ENCODE data around the gene PDE8B.

Gene PDE8B

GRCh38 chr5:77409870-77410621 lies 199.6 kb downstream of the PDE8B start:
- DNase-seq = peak in 1 of 2 experiments; percentile 4

- no peak for DNase-seq
Measured at GRCh38 chr5:77413049-77413448, 202.6 kb downstream of the PDE8B start.

- DNase-seq = no peak
Measured at GRCh38 chr5:77418162-77418561, 207.7 kb downstream of the PDE8B start.

DNA sequence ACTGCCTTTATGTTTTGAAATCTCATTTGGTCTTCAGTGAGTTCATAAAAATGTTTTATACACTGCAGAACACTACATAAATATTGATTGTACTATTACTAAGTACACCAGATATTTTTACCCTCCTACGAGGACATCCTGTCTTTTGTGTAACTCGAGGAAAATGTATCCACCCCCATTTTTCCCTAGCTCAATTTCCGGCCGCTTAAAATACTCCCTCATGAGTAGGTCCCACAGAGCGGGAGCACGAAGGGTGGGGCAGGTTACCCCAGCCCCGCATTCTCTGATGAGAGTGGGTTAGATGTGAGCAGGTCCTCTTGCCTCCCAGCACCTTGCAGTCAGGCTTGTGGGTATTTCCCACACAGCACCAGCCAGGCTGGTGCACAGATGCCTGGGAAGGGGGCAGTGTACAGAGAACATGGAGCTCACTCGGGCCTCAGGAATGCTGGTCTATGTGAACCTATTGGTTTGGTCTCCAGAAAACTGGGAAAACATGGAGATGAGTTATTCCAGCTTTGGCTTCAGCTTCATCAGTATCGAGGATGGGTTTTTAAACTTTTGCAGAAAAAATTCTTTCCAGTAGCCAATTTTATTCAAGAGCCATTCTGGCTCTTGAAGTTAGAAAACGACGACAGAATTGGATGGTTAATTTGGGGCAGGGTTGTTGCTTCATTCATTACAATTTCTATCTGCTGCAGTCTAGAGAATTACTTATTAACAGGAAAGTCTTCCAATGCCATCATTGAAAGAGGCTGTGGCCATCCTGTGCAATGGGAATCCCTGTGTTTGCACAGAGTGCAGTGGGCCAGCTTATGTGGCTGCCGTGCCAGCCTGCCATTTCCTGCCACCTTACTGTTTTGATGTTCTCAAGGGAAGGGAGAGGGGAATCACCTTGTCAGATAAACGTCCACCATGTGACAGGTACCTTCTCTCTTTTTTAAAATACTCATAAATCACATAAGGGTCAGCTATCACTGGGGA lies 208.4 kb downstream of the PDE8B start:
- DNase-seq = no peak

DNA sequence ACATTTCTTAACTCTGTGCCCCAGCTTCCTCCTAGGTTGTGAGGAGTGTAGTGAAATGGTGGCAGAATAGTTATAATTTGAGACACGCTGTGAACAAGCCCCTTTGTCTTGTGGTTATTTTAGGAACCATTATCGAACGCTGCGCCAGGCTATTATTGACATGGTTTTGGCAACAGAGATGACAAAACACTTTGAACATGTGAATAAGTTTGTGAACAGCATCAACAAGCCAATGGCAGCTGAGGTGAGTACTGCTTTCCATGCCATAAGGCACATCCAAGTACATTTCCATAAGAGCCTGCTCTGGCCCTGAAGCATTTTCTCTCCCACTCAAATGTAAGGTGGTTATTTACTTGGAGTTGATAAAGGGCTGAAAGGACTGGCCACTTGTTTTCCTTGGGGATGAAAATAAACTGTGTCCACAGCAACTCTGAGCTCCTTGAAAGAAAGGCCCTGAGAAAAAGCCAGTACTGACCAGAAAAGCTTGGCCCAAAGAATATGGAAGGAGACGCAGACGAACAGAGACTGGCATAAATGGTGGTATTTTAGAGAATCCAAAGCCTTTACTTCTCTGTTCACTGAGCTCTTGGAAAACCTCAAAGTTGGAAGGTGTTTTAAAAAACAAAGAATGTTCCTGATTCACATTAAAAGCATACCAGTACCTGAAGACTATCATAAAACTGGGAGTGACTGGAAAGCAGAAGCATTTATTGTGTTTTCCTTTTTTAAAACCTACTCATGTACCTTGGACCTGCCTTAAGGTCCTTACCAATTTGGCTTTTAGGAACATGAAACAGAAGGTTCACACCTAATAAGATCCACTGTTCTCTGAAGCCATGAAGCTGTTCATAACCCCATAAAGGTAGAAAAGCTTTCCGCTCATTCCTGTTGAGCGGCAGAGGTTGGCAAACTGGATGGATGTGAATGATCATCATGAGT lies 209.4 kb downstream of the PDE8B start:
- DNase-seq = no peak

- no peak for DNase-seq
Measured at GRCh38 chr5:77420940-77421339, 210.5 kb downstream of the PDE8B start.

- no peak for DNase-seq
Measured at GRCh38 chr5:77423022-77423750, 212.7 kb downstream of the PDE8B start.

GRCh38 chr5:77424921-77425320 lies 214.4 kb downstream of the PDE8B start:
- DNase-seq = no peak

GRCh38 chr5:77425420-77425819 lies 214.9 kb downstream of the PDE8B start:
- no peak for DNase-seq

- no peak for DNase-seq
Measured at GRCh38 chr5:77425998-77426659, 215.6 kb downstream of the PDE8B start.

GRCh38 chr5:77426670-77427069 lies 216.2 kb downstream of the PDE8B start:
- DNase-seq = no peak

- DNase-seq = no peak
Measured at GRCh38 chr5:77427998-77428397, 217.5 kb downstream of the PDE8B start.

GRCh38 chr5:77428526-77428925 lies 218.0 kb downstream of the PDE8B start:
- no peak for DNase-seq

DNA sequence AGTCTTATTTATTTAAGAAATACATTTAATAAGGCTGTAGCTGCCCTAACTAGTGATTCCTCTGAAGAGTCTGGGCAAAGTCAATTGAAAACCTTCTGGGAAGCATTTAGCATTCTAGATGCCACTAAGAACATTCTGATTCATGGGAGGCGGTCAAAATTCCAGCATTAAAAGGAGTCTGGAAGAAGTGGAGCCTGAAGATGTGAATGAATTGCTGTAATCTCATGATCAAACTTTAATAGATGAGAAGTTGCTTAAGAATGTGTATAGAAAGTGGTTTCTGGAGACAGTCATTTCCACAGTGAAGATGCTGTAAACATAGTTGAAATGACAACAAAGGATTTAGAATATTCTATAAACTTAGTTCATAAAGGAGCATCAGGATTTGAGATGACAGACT lies 220.2 kb downstream of the PDE8B start:
- DNase-seq = no peak

DNA sequence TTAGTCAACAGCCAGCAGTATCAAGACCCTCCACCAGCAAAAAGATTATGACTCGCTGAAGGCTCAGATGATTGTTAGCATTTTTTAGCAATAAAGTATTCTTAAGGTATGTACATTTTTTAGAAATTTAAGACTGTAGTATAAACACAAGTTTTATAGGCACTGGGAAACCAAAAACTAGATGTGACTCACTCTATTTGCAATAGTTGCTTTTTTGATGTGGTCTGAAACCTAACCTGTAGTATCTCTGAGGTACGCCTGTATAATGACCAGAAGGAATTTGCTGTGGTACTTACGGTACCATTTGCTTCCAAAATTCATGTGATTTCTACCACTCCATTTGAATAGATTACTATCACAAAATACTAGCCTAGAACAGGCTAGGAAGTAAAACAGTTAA lies 220.8 kb downstream of the PDE8B start:
- DNase-seq = no peak

GRCh38 chr5:77431719-77432118 lies 221.2 kb downstream of the PDE8B start:
- DNase-seq = no peak

DNA sequence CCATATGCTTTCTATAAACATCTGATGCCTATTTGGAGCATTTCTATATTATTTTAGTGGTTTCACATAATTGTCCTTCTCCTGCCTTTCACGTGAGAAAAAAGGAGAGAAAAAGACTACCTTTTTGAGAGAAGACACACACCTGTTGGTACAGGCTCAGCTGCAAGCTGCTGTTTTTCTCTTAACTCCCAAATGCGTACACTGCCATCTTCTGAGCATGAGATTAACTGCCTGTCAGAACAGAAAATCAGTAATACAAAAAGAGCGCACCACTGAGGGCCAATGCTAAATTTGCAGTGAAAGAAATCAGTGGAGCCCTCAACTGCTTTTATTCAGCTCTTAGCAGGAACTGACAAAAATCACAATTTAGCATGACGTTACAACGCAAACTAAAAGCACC lies 226.7 kb downstream of the PDE8B start:
- DNase-seq = peak in 1 of 2 experiments; percentile 19

DNA sequence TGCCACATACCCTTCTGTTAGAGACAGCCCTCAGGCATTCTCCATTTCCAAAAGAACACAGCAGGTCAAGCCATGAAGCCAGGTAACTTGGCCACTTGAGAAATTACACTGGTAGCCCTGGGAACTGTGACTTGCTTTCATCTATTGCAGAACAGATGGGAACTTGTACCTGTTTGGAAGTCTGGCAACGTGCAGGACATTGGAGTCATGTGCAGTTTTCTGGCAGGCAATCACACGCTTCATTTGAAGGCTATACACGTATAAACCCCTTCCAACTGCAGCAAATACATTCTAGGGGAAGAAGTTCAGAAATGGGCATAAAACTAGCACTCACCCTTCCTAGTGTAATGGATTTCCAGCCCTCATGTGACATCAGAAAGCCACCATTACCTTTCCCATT lies 227.6 kb downstream of the PDE8B start:
- DNase-seq = no peak

DNA sequence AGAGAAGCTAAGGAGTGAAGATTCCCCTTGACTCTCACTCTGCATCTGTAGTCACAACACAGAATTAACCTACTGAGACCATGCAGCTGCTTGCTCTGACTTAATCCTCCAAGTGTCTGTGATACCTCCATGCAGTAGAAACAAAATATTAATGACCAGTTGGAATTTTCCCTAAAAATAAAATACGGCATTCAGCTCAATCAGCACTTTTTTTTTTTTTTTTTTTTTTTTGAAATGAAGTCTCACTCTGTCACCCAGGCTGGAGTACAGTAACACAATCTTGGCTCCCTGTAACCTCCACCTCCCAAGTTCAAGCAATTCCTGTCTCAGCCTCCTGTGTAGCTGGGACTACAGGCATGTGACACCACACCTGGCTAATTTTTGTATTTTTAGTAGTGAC lies 233.2 kb downstream of the PDE8B start:
- no peak for DNase-seq

GRCh38 chr5:77444356-77444755 lies 233.9 kb downstream of the PDE8B start:
- DNase-seq = no peak

- DNase-seq = no peak
Measured at GRCh38 chr5:77448831-77449230, 238.4 kb downstream of the PDE8B start.

- DNase-seq = peak; percentile 92 to 94
Measured at GRCh38 chr5:77449277-77449676, 238.8 kb downstream of the PDE8B start.
